Rectal smooth muscle tissue (tissue), 1 donor: ENCODE results near the gene DCHS2.
"Not testable (repeated sequence)": the region's sequence is repeated elsewhere in the genome, so short reads cannot be mapped to it uniquely, and the experiment has no call there.

Source experiments
- H3K27ac ChIP-seq: one replicate; pipeline ENCODE4 v1.7.0; 2013; ENCODE audit warnings: low read depth, low read length, inconsistent platforms
- H3K27me3 ChIP-seq: one replicate; pipeline ENCODE4 v1.7.0; 2013; ENCODE audit warnings: low read length; ENCODE audit not compliant: control insufficient read depth, insufficient read depth
- H3K36me3 ChIP-seq: one replicate; pipeline ENCODE4 v1.7.0; 2013; ENCODE audit warnings: low read length; ENCODE audit not compliant: control insufficient read depth, insufficient read depth
- H3K4me1 ChIP-seq: one replicate; pipeline ENCODE4 v1.7.0; 2013; ENCODE audit warnings: low read length; ENCODE audit not compliant: control insufficient read depth, insufficient read depth
- H3K4me3 ChIP-seq: one replicate; pipeline ENCODE4 v1.7.0; 2013; ENCODE audit warnings: low read length
- H3K9ac ChIP-seq: one replicate; pipeline ENCODE4 v1.7.0; 2013; ENCODE audit warnings: low read length

DCHS2 gene

GRCh38 chr4:154293427-154293826 lies 198.2 kb downstream of the DCHS2 start:
- H3K27me3 ChIP-seq: no peaks in the 10 kb centered on the region
- no peaks in the 10 kb centered on the region for H3K36me3 ChIP-seq
- no peaks in the 10 kb centered on the region for H3K4me1 ChIP-seq
- H3K9ac ChIP-seq: no peak overlapping the region
- H3K27ac ChIP-seq: no peak overlapping the region
- no peak overlapping the region for H3K4me3 ChIP-seq

DNA sequence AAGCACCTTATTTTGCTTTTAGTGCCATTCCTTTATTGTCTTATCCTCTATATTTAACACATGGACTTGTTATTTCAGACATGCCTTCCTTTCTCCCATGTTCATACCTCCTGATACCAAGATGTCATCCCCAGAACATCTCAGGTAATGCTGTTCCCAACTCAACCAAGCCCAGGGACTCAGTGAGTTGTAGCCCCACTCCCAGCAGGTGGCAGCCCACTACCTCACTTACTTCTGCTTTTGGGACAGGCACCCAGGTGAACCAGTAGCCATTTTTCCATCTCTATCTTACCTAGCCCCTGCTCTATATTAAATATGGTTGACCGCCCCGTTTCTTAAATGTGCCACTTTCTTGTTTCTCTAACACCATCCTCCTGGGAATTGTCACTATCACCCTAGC lies 199.0 kb downstream of the DCHS2 start:
- Histone ChIP-seq H3K4me1 (no peaks in the 10 kb centered on the region), H3K27ac (no peak overlapping the region), H3K36me3 (no peaks in the 10 kb centered on the region)

GRCh38 chr4:154277172-154277571 lies 214.4 kb downstream of the DCHS2 start:
- no peaks in the 10 kb centered on the region for H3K27me3 ChIP-seq
- no peak overlapping the region for H3K27ac ChIP-seq

More for the DNA sequence above, 199.0 kb downstream of the DCHS2 start:
- Histone ChIP-seq H3K27me3 (no peaks in the 10 kb centered on the region), H3K4me3 (no peak overlapping the region), H3K9ac (no peak overlapping the region)

GRCh38 chr4:154276496-154276895 lies 215.1 kb downstream of the DCHS2 start:
- Histone ChIP-seq H3K4me3 (no peak overlapping the region), H3K27me3 (no peaks in the 10 kb centered on the region), H3K9ac (no peak overlapping the region), H3K36me3 (no peaks in the 10 kb centered on the region), H3K27ac (no peak overlapping the region), H3K4me1 (no peaks in the 10 kb centered on the region)

More at GRCh38 chr4:154277172-154277571, 214.4 kb downstream of the DCHS2 start:
- no peak overlapping the region for H3K9ac ChIP-seq
- no peaks in the 10 kb centered on the region for H3K4me1 ChIP-seq
- H3K4me3 ChIP-seq: no peak overlapping the region
- no peaks in the 10 kb centered on the region for H3K36me3 ChIP-seq

- no peak overlapping the region for H3K9ac ChIP-seq
- H3K27me3 ChIP-seq: no peaks in the 10 kb centered on the region
- H3K4me1 ChIP-seq: no peaks in the 10 kb centered on the region
- H3K36me3 ChIP-seq: no peaks in the 10 kb centered on the region
- no peak overlapping the region for H3K4me3 ChIP-seq
- H3K27ac ChIP-seq: no peak overlapping the region
Measured at GRCh38 chr4:154254999-154255398, 236.6 kb downstream of the DCHS2 start.

DNA sequence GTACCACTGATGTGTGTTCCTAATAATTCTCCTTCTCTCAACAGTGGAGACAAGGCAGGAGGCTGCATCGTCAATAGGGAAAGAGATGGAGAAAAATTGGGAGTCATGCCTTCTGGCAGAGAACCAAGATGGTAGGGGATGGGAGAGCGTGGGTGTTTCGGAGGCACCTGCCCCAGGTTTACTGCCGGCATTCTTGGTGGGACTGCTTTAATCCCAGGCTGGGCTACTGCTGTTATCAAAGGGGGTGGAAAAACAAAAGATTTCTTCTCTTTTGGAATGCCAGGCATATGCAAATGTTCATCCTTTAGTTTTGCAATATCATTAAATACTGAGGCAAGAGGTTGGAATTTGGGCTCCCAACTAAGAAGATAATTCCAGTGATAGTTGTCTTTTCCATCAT lies 257.0 kb downstream of the DCHS2 start:
- no peak overlapping the region for H3K27ac ChIP-seq
- H3K4me3 ChIP-seq: no peak overlapping the region
- no peak overlapping the region for H3K9ac ChIP-seq
- no peaks in the 10 kb centered on the region for H3K36me3 ChIP-seq
- no peaks in the 10 kb centered on the region for H3K27me3 ChIP-seq
- no peaks in the 10 kb centered on the region for H3K4me1 ChIP-seq

DNA sequence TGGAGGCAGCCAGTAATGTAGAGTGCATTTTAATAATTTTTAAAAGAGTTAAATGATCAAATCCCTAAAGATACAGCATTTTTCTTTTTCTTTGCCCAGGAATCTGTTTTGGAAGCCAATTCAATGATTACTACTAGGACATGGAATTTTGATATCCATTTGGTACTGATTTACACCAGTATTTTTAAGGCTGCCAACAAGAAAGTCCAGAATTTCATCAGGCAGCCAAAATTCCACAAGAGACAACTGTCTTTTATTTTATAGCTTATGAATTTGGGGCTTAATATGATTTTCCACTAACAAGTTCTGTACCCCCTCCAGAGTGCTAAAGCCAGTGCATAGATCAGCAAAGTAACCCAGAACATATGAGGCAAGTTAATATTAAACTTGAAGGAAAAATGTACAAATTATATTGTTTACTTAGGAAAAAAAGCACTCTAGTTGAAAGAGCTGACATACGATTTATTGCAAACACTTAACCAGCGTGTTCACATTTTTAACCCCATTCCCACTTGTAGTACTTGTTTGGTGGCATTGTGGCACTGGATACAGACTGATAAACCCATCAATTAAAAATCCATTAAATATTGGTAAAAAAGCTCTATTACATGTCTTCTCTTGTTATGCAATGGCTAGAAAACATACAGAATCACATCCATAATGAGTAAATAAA lies 259.7 kb downstream of the DCHS2 start:
- Histone ChIP-seq H3K27me3 (no peaks in the 10 kb centered on the region), H3K36me3 (no peaks in the 10 kb centered on the region), H3K27ac (no peak overlapping the region), H3K9ac (no peak overlapping the region), H3K4me1 (no peaks in the 10 kb centered on the region), H3K4me3 (no peak overlapping the region)

GRCh38 chr4:154230723-154231122 lies 260.9 kb downstream of the DCHS2 start:
- no peaks in the 10 kb centered on the region for H3K4me1 ChIP-seq
- H3K36me3 ChIP-seq: no peaks in the 10 kb centered on the region
- no peak overlapping the region for H3K9ac ChIP-seq
- no peak overlapping the region for H3K27ac ChIP-seq
- H3K27me3 ChIP-seq: no peaks in the 10 kb centered on the region
- no peak overlapping the region for H3K4me3 ChIP-seq

- no peak overlapping the region for H3K27ac ChIP-seq
- H3K27me3 ChIP-seq: no peaks in the 10 kb centered on the region
- H3K36me3 ChIP-seq: no peaks in the 10 kb centered on the region
- H3K9ac ChIP-seq: no peak overlapping the region
- no peak overlapping the region for H3K4me3 ChIP-seq
- no peaks in the 10 kb centered on the region for H3K4me1 ChIP-seq
Measured at GRCh38 chr4:154230091-154230490, 261.5 kb downstream of the DCHS2 start.

GRCh38 chr4:154222875-154223274 lies 268.7 kb downstream of the DCHS2 start:
- no peaks in the 10 kb centered on the region for H3K27me3 ChIP-seq
- no peaks in the 10 kb centered on the region for H3K4me1 ChIP-seq
- no peak overlapping the region for H3K4me3 ChIP-seq
- H3K9ac ChIP-seq: no peak overlapping the region
- no peak overlapping the region for H3K27ac ChIP-seq
- H3K36me3 ChIP-seq: no peaks in the 10 kb centered on the region

DNA sequence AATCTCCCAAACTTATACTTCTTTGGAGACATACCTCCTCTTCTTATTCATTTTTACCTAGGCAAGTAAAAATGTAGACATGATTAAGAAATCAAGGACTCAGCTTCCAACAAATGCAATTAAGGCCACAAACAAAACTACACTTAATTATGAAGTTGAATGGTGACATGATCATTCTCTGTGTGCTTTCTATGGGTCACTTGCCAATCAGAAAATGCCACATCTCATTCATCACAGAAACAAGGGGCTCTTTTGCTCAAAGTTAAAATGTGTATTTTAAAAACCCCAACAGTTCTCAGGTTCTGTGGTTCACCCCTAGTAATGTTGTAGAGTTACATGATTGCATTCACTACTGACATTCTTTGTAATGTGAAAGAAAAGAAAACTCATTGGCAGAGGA lies 273.5 kb downstream of the DCHS2 start:
- Histone ChIP-seq H3K9ac (no peak overlapping the region), H3K27ac (no peak overlapping the region), H3K27me3 (no peaks in the 10 kb centered on the region), H3K36me3 (no peaks in the 10 kb centered on the region), H3K4me1 (no peaks in the 10 kb centered on the region), H3K4me3 (no peak overlapping the region)

GRCh38 chr4:154217384-154217783 lies 274.2 kb downstream of the DCHS2 start:
- not testable (repeated sequence) for H3K36me3 ChIP-seq, H3K27me3 ChIP-seq, H3K4me1 ChIP-seq, H3K27ac ChIP-seq, H3K9ac ChIP-seq, H3K4me3 ChIP-seq

DNA sequence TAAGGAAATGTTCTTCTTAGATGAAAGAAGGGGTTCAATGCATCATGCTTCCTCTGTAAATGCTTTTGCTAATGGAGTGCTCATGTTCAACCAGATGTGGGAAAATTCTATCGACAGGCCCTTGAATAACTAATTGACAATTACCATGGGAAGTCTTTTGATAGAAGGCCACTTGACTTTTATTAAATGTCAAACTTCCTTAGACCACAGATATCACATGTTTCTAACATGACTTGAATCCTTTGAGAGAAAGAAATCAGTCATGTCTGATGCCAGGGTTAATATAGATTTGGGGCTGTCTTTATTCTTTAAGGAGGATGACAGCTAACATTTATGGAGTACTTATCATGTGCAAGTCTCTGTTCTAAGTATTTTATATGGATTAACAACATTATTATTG lies 280.1 kb downstream of the DCHS2 start:
- no peaks in the 10 kb centered on the region for H3K4me1 ChIP-seq
- H3K27me3 ChIP-seq: no peaks in the 10 kb centered on the region

More for the DNA sequence above, 280.1 kb downstream of the DCHS2 start:
- Histone ChIP-seq H3K9ac (no peak overlapping the region), H3K4me3 (no peak overlapping the region), H3K36me3 (no peaks in the 10 kb centered on the region), H3K27ac (no peak overlapping the region)
